HCT116 (cell line): Measurements from ENCODE around the gene MVB12A. TPM values are rescaled to one million over a fixed set of nuclear protein-coding genes. Genes with fewer than 3 reads are reported as not detected.

Experiments used
- ATAC-seq: fragments of 200-7000 bp; cut with Tn5 transposase; 2 replicates; pipeline ENCODE4 v1.9.1; 2020; ENCODE audit warnings: mild to moderate bottlenecking, moderate library complexity
- BruUV-seq: library from RNA; stranded (reverse); fragments of 400-500 nt; replicated peaks from 2 replicates; lab custom pipeline; 2021; lab: Mats Ljungman, UMichigan
- CTCF ChIA-PET: fragments of 300-600 bp; sonication (Branson Sonifier 250); formaldehyde crosslinking; loops from one replicate; lab custom pipeline; 2021; ENCODE audit warnings: antibody characterized with exemption; lab: Charles Lee
- POLR2A ChIA-PET: fragments of 300-600, 350-600 bp; sonication (Branson Sonifier 250); formaldehyde crosslinking; loops from one replicate; lab custom pipeline; 2021; ENCODE audit warnings: antibody characterized with exemption; lab: Charles Lee
- RAD21 ChIA-PET, 2 experiments: fragments of 300-600 bp; sonication (Branson Sonifier 250); formaldehyde crosslinking; loops; one replicate each; lab custom pipeline; 2023; ENCODE audit warnings: low total read pairs in 2 of 2; ENCODE audit not compliant: uncharacterized antibody in 2 of 2, unreplicated experiment in 2 of 2, low non-redundant PET in 1 of 2; lab: Charles Lee
- DNase-seq: peaks from one replicate; pipeline ENCODE4 v3.0.0-alpha.2; 2010; ENCODE audit warnings: low read depth, low spot score
- H2AFZ ChIP-seq: fragments of 200-600 bp; shearing (Covaris generic), sonication (generic); 2 replicates; pipeline ENCODE4 v1.6.1; 2017; ENCODE audit warnings: low read depth, mixed run types, mixed read lengths, antibody characterized with exemption, low read length; ENCODE audit not compliant: poor library complexity, severe bottlenecking
- H3K27ac ChIP-seq: 2 replicates; pipeline ENCODE4 v1.5.1; 2012; ENCODE audit warnings: low read depth, low read length
- H3K27me3 ChIP-seq: fragments of 200-600 bp; sonication (generic); 2 replicates; pipeline ENCODE4 v1.6.1; 2016; ENCODE audit warnings: mixed run types, low read length, mixed read lengths; ENCODE audit not compliant: insufficient read depth
- H3K36me3 ChIP-seq, 2 experiments: fragments of 200-500 bp in 1 of 2; fragments of 200-600 bp in 1 of 2; sonication (Bioruptor generic) in 1 of 2; sonication (generic) in 1 of 2; 2 replicates each; pipeline versions ENCODE4 v1.5.1 to v1.6.1; 2014 to 2016; ENCODE audit warnings: low read length in 2 of 2, inconsistent platforms in 1 of 2, mixed read lengths in 1 of 2, mixed run types in 1 of 2; ENCODE audit not compliant: insufficient read depth in 2 of 2, control insufficient read depth in 1 of 2
- H3K4me1 ChIP-seq, 2 experiments: fragments of 200-600 bp in 1 of 2; sonication (generic) in 1 of 2; 2 replicates each; pipeline versions ENCODE4 v1.5.1 to v1.6.1; 2012 to 2017; ENCODE audit warnings: low read length in 2 of 2, inconsistent platforms in 1 of 2, mild to moderate bottlenecking in 1 of 2, mixed read lengths in 1 of 2, mixed run types in 1 of 2, moderate library complexity in 1 of 2; ENCODE audit not compliant: insufficient read depth in 2 of 2, control insufficient read depth in 1 of 2
- H3K4me2 ChIP-seq: fragments of 200-600 bp; sonication (generic); 2 replicates; pipeline ENCODE4 v1.6.1; 2017; ENCODE audit warnings: mixed run types, low read length, mixed read lengths
- H3K4me3 ChIP-seq, 2 experiments: fragments of 200-600 bp in 1 of 2; sonication (generic) in 1 of 2; replicated peaks in 1 of 2; 2 replicates each; pipeline ENCODE4 v1.5.1; 2011 to 2016; ENCODE audit warnings: low read length in 2 of 2, control low read depth in 1 of 2, low read depth in 1 of 2, mild to moderate bottlenecking in 1 of 2, mixed read lengths in 1 of 2, mixed run types in 1 of 2
- H3K79me2 ChIP-seq: fragments of 200-600 bp; sonication (generic); 2 replicates; pipeline ENCODE4 v1.6.1; 2017; ENCODE audit warnings: mild to moderate bottlenecking, mixed run types, low read length, moderate library complexity, mixed read lengths; ENCODE audit not compliant: insufficient read depth
- H3K9ac ChIP-seq: fragments of 200-600 bp; sonication (generic); 2 replicates; pipeline ENCODE4 v1.6.1; 2016; ENCODE audit warnings: low read length, mixed read lengths
- H3K9me2 ChIP-seq: fragments of 200-600 bp; sonication (generic), shearing (Covaris generic); 2 replicates; pipeline ENCODE4 v1.6.1; 2017; ENCODE audit warnings: mixed run types, mild to moderate bottlenecking, moderate library complexity; ENCODE audit not compliant: insufficient read depth
- H3K9me3 ChIP-seq, 2 experiments: fragments of 200-500 bp in 1 of 2; fragments of 200-600 bp in 1 of 2; sonication (Bioruptor generic) in 1 of 2; sonication (generic) in 1 of 2; 2 replicates each; pipeline ENCODE4 v1.6.1; 2014 to 2017; ENCODE audit warnings: low read length in 2 of 2, mixed read lengths in 2 of 2, inconsistent platforms in 1 of 2, low read depth in 1 of 2, mild to moderate bottlenecking in 1 of 2, mixed run types in 1 of 2, moderate library complexity in 1 of 2; ENCODE audit not compliant: control insufficient read depth in 1 of 2, insufficient read depth in 1 of 2
- H4K20me1 ChIP-seq: fragments of 200-600 bp; sonication (generic), shearing (Covaris generic); 2 replicates; pipeline ENCODE4 v1.6.1; 2017; ENCODE audit warnings: mixed run types, mild to moderate bottlenecking, moderate library complexity; ENCODE audit not compliant: insufficient read depth
- CBX3 ChIP-seq: IDR thresholded peaks from 2 replicates; pipeline ENCODE4 v1.6.1; 2012; ENCODE audit warnings: low read depth
- EGR1 ChIP-seq: IDR thresholded peaks from 2 replicates; pipeline ENCODE4 v1.6.1; 2012; ENCODE audit warnings: low read depth
- EZH2 ChIP-seq: fragments of 200-600 bp; sonication (generic); IDR thresholded peaks from 2 replicates; pipeline ENCODE4 v1.6.1; 2017; ENCODE audit warnings: antibody characterized with exemption, mixed run types
- EZH2phosphoT487 ChIP-seq: fragments of 200-600 bp; IDR thresholded peaks from 2 replicates; pipeline ENCODE4 v1.6.1; 2018; ENCODE audit warnings: antibody characterized with exemption, borderline replicate concordance
- FOSL1 ChIP-seq: IDR thresholded peaks from 2 replicates; pipeline ENCODE4 v1.6.1; 2012; ENCODE audit warnings: low read depth
- JUND ChIP-seq: IDR thresholded peaks from 2 replicates; pipeline ENCODE4 v1.6.1; 2012
- POLR2A ChIP-seq: IDR thresholded peaks from 2 replicates; pipeline ENCODE4 v1.7.0; 2011; ENCODE audit warnings: borderline replicate concordance; ENCODE audit not compliant: insufficient read depth, insufficient read length; ENCODE audit errors: extremely low read depth
- POLR2AphosphoS5 ChIP-seq: IDR thresholded peaks from 2 replicates; pipeline ENCODE4 v1.6.1; 2011; ENCODE audit warnings: mild to moderate bottlenecking, low read depth, low read length, moderate library complexity
- RAD21 ChIP-seq: IDR thresholded peaks from 2 replicates; pipeline ENCODE4 v1.6.1; 2012; ENCODE audit warnings: low read depth, mild to moderate bottlenecking
- TCF7L2 ChIP-seq: IDR thresholded peaks from 2 replicates; pipeline ENCODE4 v1.7.0; 2011; ENCODE audit warnings: borderline replicate concordance, inconsistent platforms; ENCODE audit not compliant: insufficient read depth, insufficient read length; ENCODE audit errors: extremely low read depth
- YY1 ChIP-seq: IDR thresholded peaks from 2 replicates; pipeline ENCODE4 v1.6.1; 2011; ENCODE audit warnings: low read length, low read depth, moderate library complexity, mild to moderate bottlenecking; ENCODE audit not compliant: insufficient replicate concordance; ENCODE audit errors: extremely low read depth
- ZFX ChIP-seq: fragments of 450-650 bp; IDR thresholded peaks from 2 replicates; pipeline ENCODE4 v1.6.1; 2017
- ZNF274 ChIP-seq: fragments of 200-500 bp; sonication (Bioruptor generic); IDR thresholded peaks from 2 replicates; pipeline ENCODE4 v1.6.1; 2014; ENCODE audit warnings: mild to moderate bottlenecking, low read depth, low read length, inconsistent platforms
- intact Hi-C: fragments of 100-400 bp; cut with micrococcal nuclease; formaldehyde crosslinking; loops from 2 replicates; pipeline ENCODE4 v1.10.0; 2022
- total RNA-seq: library from RNA; stranded (reverse); gene quantifications from one replicate; pipeline ENCODE4 v1.2.1, GENCODE V29; 2021; ENCODE audit not compliant: unreplicated experiment
- TF ChIP-seq, protein P1 (sequence below), 3 experiments: fragments of 200-600 bp in 1 of 3; sonication (generic) in 1 of 3; IDR thresholded peaks in 2 of 3; conservative IDR thresholded peaks in 1 of 3; 2 replicates each; pipeline ENCODE4 v1.5.1; 2012 to 2017; ENCODE audit warnings: low read depth in 2 of 3, low read length in 2 of 3, antibody characterized with exemption in 1 of 3, borderline replicate concordance in 1 of 3, control low read depth in 1 of 3, mild to moderate bottlenecking in 1 of 3, mixed read lengths in 1 of 3, mixed run types in 1 of 3, moderate library complexity in 1 of 3; ENCODE audit not compliant: insufficient read depth in 1 of 3
- TF ChIP-seq, protein P2 (sequence below): IDR thresholded peaks from 2 replicates; pipeline ENCODE4 v1.6.1; 2011; ENCODE audit warnings: mild to moderate bottlenecking, low read length, moderate library complexity; ENCODE audit not compliant: insufficient replicate concordance; ENCODE audit errors: extremely low read depth
- TF ChIP-seq, protein P3 (sequence below): IDR thresholded peaks from 2 replicates; pipeline ENCODE4 v1.6.1; 2012

The MVB12A gene
- total RNA-seq, 1 experiment from 2014 or later, result 91.7 TPM

DNA sequence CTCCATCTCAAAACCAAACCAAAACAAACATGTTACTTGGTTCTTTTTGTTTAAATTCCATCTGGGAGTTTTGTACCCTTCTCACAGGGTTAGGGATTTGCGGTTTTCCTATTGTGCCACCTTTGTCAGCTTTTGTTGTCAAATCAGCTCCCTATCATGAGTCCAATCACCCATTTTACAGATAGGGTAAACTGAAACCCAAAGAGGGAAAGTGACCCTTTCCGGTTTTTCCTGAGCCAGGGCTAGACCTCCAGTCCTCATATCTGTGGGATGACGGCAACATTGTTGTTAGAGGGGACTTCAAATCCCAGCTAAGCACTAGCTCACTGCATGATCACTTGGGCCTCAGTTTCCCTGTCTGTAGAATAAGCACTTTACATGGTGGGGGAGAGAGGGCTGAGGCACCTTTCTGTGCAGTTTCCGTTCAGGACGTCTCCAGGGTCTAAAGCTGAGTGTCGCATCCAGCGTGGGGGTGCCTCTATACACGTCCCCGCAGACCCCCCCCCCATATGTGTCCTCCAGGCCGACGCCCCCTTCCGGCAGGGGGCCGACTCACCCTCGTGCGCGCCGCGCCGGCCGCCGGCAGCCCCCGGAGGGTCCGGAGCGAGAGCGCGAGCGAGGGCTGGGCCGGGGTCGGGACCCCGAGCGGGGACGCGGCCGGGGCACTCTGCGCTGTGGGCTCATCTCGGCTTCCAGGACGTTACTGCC, 29.7 kb upstream of the MVB12A start (continued):
- TF ChIP-seq, protein P1, sequence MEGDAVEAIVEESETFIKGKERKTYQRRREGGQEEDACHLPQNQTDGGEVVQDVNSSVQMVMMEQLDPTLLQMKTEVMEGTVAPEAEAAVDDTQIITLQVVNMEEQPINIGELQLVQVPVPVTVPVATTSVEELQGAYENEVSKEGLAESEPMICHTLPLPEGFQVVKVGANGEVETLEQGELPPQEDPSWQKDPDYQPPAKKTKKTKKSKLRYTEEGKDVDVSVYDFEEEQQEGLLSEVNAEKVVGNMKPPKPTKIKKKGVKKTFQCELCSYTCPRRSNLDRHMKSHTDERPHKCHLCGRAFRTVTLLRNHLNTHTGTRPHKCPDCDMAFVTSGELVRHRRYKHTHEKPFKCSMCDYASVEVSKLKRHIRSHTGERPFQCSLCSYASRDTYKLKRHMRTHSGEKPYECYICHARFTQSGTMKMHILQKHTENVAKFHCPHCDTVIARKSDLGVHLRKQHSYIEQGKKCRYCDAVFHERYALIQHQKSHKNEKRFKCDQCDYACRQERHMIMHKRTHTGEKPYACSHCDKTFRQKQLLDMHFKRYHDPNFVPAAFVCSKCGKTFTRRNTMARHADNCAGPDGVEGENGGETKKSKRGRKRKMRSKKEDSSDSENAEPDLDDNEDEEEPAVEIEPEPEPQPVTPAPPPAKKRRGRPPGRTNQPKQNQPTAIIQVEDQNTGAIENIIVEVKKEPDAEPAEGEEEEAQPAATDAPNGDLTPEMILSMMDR (IDR thresholded peaks at IDR 0.05 in 2 of 3, conservative IDR thresholded peaks at IDR 0.05 in 1 of 3; ENCODE audit: borderline replicate concordance in 1 of 3, insufficient read depth in 1 of 3, low read depth in 2 of 3, low read length in 2 of 3), result no peak
- TF ChIP-seq TCF7L2 (no peak), RAD21 (no peak), POLR2A (no peak)

DNA sequence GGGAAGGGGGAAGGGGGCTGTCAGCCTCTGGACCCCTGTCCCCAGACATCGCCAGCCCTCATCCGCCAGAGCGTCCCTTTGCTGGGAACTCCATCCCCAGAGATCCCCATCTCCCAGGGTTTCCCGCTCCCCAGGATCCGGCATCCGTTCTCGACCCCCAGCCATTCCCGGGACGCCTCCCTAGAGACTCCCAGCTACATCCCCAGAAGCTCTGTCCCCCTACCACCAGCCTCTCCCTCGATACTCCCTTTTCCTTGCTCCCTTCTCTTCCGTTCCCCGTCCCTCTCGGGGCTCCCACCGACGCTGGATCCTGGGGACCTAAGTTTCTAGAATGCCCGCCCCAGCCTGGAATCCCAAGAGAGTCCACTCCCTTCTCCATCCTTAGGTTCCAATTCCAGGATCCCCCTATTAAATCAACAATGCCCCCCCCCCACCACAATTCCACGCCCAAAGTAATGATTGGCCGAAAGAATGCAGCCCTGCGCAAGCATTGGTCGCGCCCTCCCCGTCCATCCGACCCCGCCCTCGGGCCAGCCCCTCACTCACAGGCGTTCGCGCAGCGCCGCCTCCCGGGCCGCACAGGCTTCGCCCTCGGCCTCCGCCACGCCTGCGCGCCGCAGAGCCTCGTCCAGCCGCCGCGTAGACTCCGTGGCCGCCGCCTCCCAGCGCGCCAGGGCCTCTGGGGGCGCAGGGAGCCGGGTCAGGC, 29.0 kb upstream of the MVB12A start:
- Histone ChIP-seq H3K27me3 (no peaks in the 10 kb centered on the region), H3K9ac (peak overlapping the region; percentile 35; the same call in 1 of the 2 replicates), H3K4me3 (peak overlapping the region; percentile 40 to 55), H3K36me3 (no peaks in the 10 kb centered on the region), H3K4me1 (peaks cover 11 to 35% of the 10 kb centered on the region in 2 experiments), H3K27ac (peak overlapping the region; percentile 11; the same call in 1 of the 2 replicates), H3K4me2 (peak overlapping the region; percentile 75), H4K20me1 (no peaks in the 10 kb centered on the region), H3K9me2 (no peaks in the 10 kb centered on the region), H3K9me3 (no peaks in the 10 kb centered on the region), H3K79me2 (no peaks in the 10 kb centered on the region), H2AFZ (peak overlapping the region; percentile 78)
- no TSS peak for BruUV-seq
- ATAC-seq, result peak; percentile 96
- intact Hi-C loops, result loop anchor here (1.0 kb wide), 1 partner anchor 75 kb away; no protein-coding TSS in a partner anchor
- POLR2A ChIA-PET, result no interaction called here
- peak; percentile 80 for DNase-seq
- CTCF ChIA-PET, result interaction anchor here (0.7 to 1.5 kb wide), 4 partner anchors 76 to 215 kb away, joined by 3 to 9 read pairs (median 4); no protein-coding TSS in a partner anchor
- RAD21 ChIA-PET, result interaction anchor here in 1 of 2 experiments (0.7 kb wide), 1 partner anchor 43 kb away, joined by 6 read pairs; no protein-coding TSS in a partner anchor
- TF ChIP-seq, protein P2, sequence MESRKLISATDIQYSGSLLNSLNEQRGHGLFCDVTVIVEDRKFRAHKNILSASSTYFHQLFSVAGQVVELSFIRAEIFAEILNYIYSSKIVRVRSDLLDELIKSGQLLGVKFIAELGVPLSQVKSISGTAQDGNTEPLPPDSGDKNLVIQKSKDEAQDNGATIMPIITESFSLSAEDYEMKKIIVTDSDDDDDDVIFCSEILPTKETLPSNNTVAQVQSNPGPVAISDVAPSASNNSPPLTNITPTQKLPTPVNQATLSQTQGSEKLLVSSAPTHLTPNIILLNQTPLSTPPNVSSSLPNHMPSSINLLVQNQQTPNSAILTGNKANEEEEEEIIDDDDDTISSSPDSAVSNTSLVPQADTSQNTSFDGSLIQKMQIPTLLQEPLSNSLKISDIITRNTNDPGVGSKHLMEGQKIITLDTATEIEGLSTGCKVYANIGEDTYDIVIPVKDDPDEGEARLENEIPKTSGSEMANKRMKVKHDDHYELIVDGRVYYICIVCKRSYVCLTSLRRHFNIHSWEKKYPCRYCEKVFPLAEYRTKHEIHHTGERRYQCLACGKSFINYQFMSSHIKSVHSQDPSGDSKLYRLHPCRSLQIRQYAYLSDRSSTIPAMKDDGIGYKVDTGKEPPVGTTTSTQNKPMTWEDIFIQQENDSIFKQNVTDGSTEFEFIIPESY, result no peak
- TF ChIP-seq ZFX, result no peak
- no peak for TF ChIP-seq EZH2
- peak; percentile 39; the same call in 1 of the 2 replicates for TF ChIP-seq POLR2AphosphoS5
- no peak for TF ChIP-seq YY1
- TF ChIP-seq JUND, result no peak
- TF ChIP-seq ZNF274, result no peak
- TF ChIP-seq, protein P3, sequence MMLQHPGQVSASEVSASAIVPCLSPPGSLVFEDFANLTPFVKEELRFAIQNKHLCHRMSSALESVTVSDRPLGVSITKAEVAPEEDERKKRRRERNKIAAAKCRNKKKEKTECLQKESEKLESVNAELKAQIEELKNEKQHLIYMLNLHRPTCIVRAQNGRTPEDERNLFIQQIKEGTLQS, result no peak
- no peak for TF ChIP-seq EZH2phosphoT487
- peak; percentile 75; the same call in 1 of the 2 replicates for TF ChIP-seq CBX3
- no peak for TF ChIP-seq EGR1
- no peak for TF ChIP-seq FOSL1
